Ishikawa (cell line): Measurements from ENCODE around the gene CMTM7.

Source experiments
- CEBPB ChIP-seq: IDR thresholded peaks from 2 replicates; pipeline ENCODE4 v1.6.1; 2012
- EGR1 ChIP-seq: IDR thresholded peaks from 2 replicates; pipeline ENCODE4 v1.6.1; 2012
- RAD21 ChIP-seq: IDR thresholded peaks from 2 replicates; pipeline ENCODE4 v1.6.1; 2012; ENCODE audit warnings: low read depth
- REST ChIP-seq: IDR thresholded peaks from 2 replicates; pipeline ENCODE4 v1.6.1; 2012; ENCODE audit warnings: low read depth, mild to moderate bottlenecking

- TF ChIP-seq RAD21 = no peak
- TF ChIP-seq EGR1 = no peak
- no peak for TF ChIP-seq CEBPB
- TF ChIP-seq REST = no peak
Observed at GRCh38 chr3:32401126-32401525, 9.5 kb downstream of the CMTM7 start.
